GM12878 (cell line): Measurements from ENCODE around the gene PPP1R17. TPM values are rescaled to one million over a fixed set of nuclear protein-coding genes. Genes with fewer than 3 reads are reported as not detected.

Source experiments
- ATAC-seq: fragments of 200-7000 bp; cut with Tn5 transposase; 3 replicates; pipeline ENCODE4 v1.9.1; 2020; ENCODE audit warnings: mild to moderate bottlenecking, moderate library complexity
- BruUV-seq: library from RNA; stranded (reverse); fragments of 400-500 nt; replicated peaks from 2 replicates; lab custom pipeline; 2021; lab: Mats Ljungman, UMichigan
- CTCF ChIA-PET: fragments of 300-600 bp; sonication (Branson Sonifier 250); formaldehyde crosslinking; extraction: SDS; loops from one replicate; lab custom pipeline; 2021; ENCODE audit warnings: inconsistent platforms; lab: Yijun Ruan, JAX
- POLR2A ChIA-PET: fragments of 350-600 bp; formaldehyde crosslinking; extraction: SDS; loops from one replicate; lab custom pipeline; 2021; ENCODE audit warnings: inconsistent platforms; lab: Charles Lee
- RAD21 ChIA-PET: fragments of 300-600 bp; sonication (Branson Sonifier 250); formaldehyde crosslinking; loops from one replicate; lab custom pipeline; 2023; ENCODE audit warnings: antibody characterized with exemption; ENCODE audit not compliant: unreplicated experiment; lab: Charles Lee
- SMC1A ChIA-PET: fragments of 300-600 bp; sonication (Branson Sonifier 250); formaldehyde crosslinking; loops from one replicate; lab custom pipeline; 2023; ENCODE audit not compliant: unreplicated experiment, uncharacterized antibody; lab: Charles Lee
- DNase-seq: peaks from one replicate; pipeline ENCODE4 v3.0.0-alpha.2; 2011; ENCODE audit warnings: low read depth, low spot score
- FAIRE-seq: peaks from 3 replicates; lab custom pipeline; 2011; peaks lifted over from hg19 to GRCh38; lab: Jason Lieb, UNC
- H2AFZ ChIP-seq: 2 replicates; pipeline ENCODE4 v1.6.0; 2011; ENCODE audit warnings: low read depth, low read length, control low read depth; ENCODE audit not compliant: control insufficient read depth
- H3K27ac ChIP-seq: 2 replicates; pipeline ENCODE4 v1.5.1; 2011; ENCODE audit warnings: control low read depth; ENCODE audit not compliant: control insufficient read depth, insufficient read depth
- H3K27me3 ChIP-seq, 2 experiments: replicated peaks in 1 of 2; 2 replicates each; pipeline versions ENCODE4 v1.6.0 to v1.6.1; 2011; ENCODE audit warnings: low read length in 1 of 2; ENCODE audit not compliant: control insufficient read depth in 2 of 2, insufficient read depth in 2 of 2
- H3K36me3 ChIP-seq, 2 experiments: 2 replicates each; pipeline ENCODE4 v1.5.1; 2011; ENCODE audit warnings: low read length in 1 of 2; ENCODE audit not compliant: control insufficient read depth in 2 of 2, insufficient read depth in 2 of 2
- H3K4me1 ChIP-seq: 2 replicates; pipeline ENCODE4 v1.6.1; 2011; ENCODE audit warnings: mild to moderate bottlenecking, low read length, moderate library complexity, mixed read lengths; ENCODE audit not compliant: control insufficient read depth, insufficient read depth
- H3K4me2 ChIP-seq: 2 replicates; pipeline ENCODE4 v1.6.0; 2011; ENCODE audit warnings: control low read depth; ENCODE audit not compliant: control insufficient read depth, insufficient read depth
- H3K4me3 ChIP-seq: fragments of 200-600 bp; sonication (generic); 2 replicates; pipeline ENCODE4 v1.5.1; 2016
- H3K79me2 ChIP-seq: 2 replicates; pipeline ENCODE4 v1.6.0; 2011; ENCODE audit warnings: low read length; ENCODE audit not compliant: control insufficient read depth, insufficient read depth
- H3K9ac ChIP-seq: 2 replicates; pipeline ENCODE4 v1.8.0; 2011; ENCODE audit warnings: low read length, control low read depth, mixed read lengths; ENCODE audit not compliant: control insufficient read depth, insufficient read depth
- H3K9me3 ChIP-seq: replicated peaks from 3 replicates; pipeline ENCODE4 v1.5.1; 2011; ENCODE audit warnings: mild to moderate bottlenecking, low read length; ENCODE audit not compliant: control insufficient read depth, insufficient read depth
- H4K20me1 ChIP-seq: 2 replicates; pipeline ENCODE4 v1.6.0; 2011; ENCODE audit not compliant: control insufficient read depth, insufficient read depth
- ASH2L ChIP-seq: fragments of 300-600, 200-600 bp; sonication (generic); IDR thresholded peaks from 2 replicates; pipeline ENCODE4 v1.6.1; 2017; ENCODE audit warnings: low read depth, mild to moderate bottlenecking, borderline replicate concordance
- BCL3 ChIP-seq: IDR thresholded peaks from 2 replicates; pipeline ENCODE4 v1.6.1; 2011; ENCODE audit warnings: borderline replicate concordance, low read depth, mild to moderate bottlenecking, moderate library complexity, low read length; ENCODE audit not compliant: insufficient read depth, poor library complexity, severe bottlenecking
- BCLAF1 ChIP-seq: fragments of 450-650 bp; IDR thresholded peaks from 2 replicates; pipeline ENCODE4 v1.6.1; 2017; ENCODE audit warnings: antibody characterized with exemption, mild to moderate bottlenecking, moderate library complexity
- CEBPB ChIP-seq, 2 experiments: fragments of 150-350 bp in 1 of 2; IDR thresholded peaks; 2 replicates each; pipeline ENCODE4 v1.6.1; 2012 to 2014; ENCODE audit warnings: low read depth in 2 of 2, low read length in 2 of 2, borderline replicate concordance in 1 of 2, inconsistent platforms in 1 of 2
- CHD2 ChIP-seq: IDR thresholded peaks from 2 replicates; pipeline ENCODE4 v1.6.1; 2011; ENCODE audit warnings: low read depth, low read length, improper control_type of control experiment, borderline replicate concordance
- CREB1 ChIP-seq: IDR thresholded peaks from 2 replicates; pipeline ENCODE4 v1.6.1; 2012; ENCODE audit warnings: low read depth, mild to moderate bottlenecking, inconsistent platforms
- CTCF ChIP-seq, 3 experiments: IDR thresholded peaks in 2 of 3; conservative IDR thresholded peaks in 1 of 3; 2 replicates each; pipeline ENCODE4 v1.5.1; 2011; ENCODE audit warnings: low read depth in 3 of 3, low read length in 3 of 3, mild to moderate bottlenecking in 3 of 3, control low read depth in 2 of 3, moderate library complexity in 2 of 3, inconsistent platforms in 1 of 3, mixed read lengths in 1 of 3; ENCODE audit not compliant: control insufficient read depth in 2 of 3, insufficient read depth in 1 of 3; ENCODE audit errors: extremely low read depth in 1 of 3
- HDGF ChIP-seq: fragments of 450-650 bp; IDR thresholded peaks from 2 replicates; pipeline ENCODE4 v1.6.1; 2016; ENCODE audit warnings: antibody characterized with exemption
- KLF5 ChIP-seq: fragments of 450-650 bp; IDR thresholded peaks from 2 replicates; pipeline ENCODE4 v1.6.1; 2014; ENCODE audit warnings: mild to moderate bottlenecking; ENCODE audit not compliant: partially characterized antibody
- MEF2B ChIP-seq: fragments of 450-650 bp; IDR thresholded peaks from 2 replicates; pipeline ENCODE4 v1.6.1; 2018; ENCODE audit warnings: mild to moderate bottlenecking, moderate library complexity; ENCODE audit not compliant: partially characterized antibody, poor library complexity, severe bottlenecking
- MTA2 ChIP-seq: fragments of 450-650 bp; IDR thresholded peaks from 2 replicates; pipeline ENCODE4 v1.6.1; 2016; ENCODE audit warnings: low read depth, mild to moderate bottlenecking, moderate library complexity
- PAX8 ChIP-seq: fragments of 450-650 bp; IDR thresholded peaks from 2 replicates; pipeline ENCODE4 v1.6.1; 2017; ENCODE audit warnings: mild to moderate bottlenecking, moderate library complexity
- RCOR1 ChIP-seq: conservative IDR thresholded peaks from 2 replicates; pipeline ENCODE4 v1.6.1; 2012; ENCODE audit warnings: low read depth, low read length, improper control_type of control experiment
- SMAD1 ChIP-seq: fragments of 450-650 bp; IDR thresholded peaks from 2 replicates; pipeline ENCODE4 v1.6.1; 2018; ENCODE audit warnings: mild to moderate bottlenecking, low read depth; ENCODE audit not compliant: partially characterized antibody
- SREBF2 ChIP-seq: IDR thresholded peaks from 2 replicates; pipeline ENCODE4 v1.6.1; 2012; ENCODE audit warnings: mild to moderate bottlenecking, low read length
- TCF12 ChIP-seq: IDR thresholded peaks from 2 replicates; pipeline ENCODE4 v1.6.1; 2011; ENCODE audit warnings: low read depth, mild to moderate bottlenecking, low read length
- WGBS: methylation state at CpG from one replicate; pipeline ENCODE4 v1.1.6; 2016; ENCODE audit warnings: low lambda C conversion rate; ENCODE audit not compliant: insufficient replicate concordance, insufficient coverage; ENCODE audit errors: missing lambda C conversion rate; 5-methylcytosine and 5-hydroxymethylcytosine counted together
- in situ Hi-C: fragments of 300-500 bp; cut with MboI; formaldehyde crosslinking; loops from 9 replicates; pipeline ENCODE4 v1.14.3; 2018; ENCODE audit warnings: mixed read lengths
- intact Hi-C: fragments of 100-400 bp; cut with micrococcal nuclease; formaldehyde crosslinking; loops from one replicate; pipeline ENCODE4 v1.14.2; 2022; ENCODE audit not compliant: unreplicated experiment
- polyA plus RNA-seq, 11 experiments: library from polyadenylated mRNA; depleted of rRNA in 4 of 11; unstranded in 6 of 11; stranded (reverse) in 5 of 11; fragments of >200 nt; fragmentation: Nextera tagmentation in 4 of 11; fragmentation: Illumina TruSeq in 1 of 11; extraction: Ambion mirVana in 4 of 11; extraction: Trizol in 1 of 11; gene quantifications; 1 replicate in 1 of 11; 2 replicates in 10 of 11; pipeline versions ENCODE4 v1.2.1 to v1.2.3, GENCODE V29; 2011 to 2016; ENCODE audit warnings: inconsistent platforms in 2 of 11, missing spikeins in 2 of 11, low read depth in 1 of 11
- total RNA-seq, 4 experiments: library from RNA; depleted of rRNA in 3 of 4; stranded (reverse); fragments of >200 nt in 3 of 4; fragmentation: Illumina TruSeq in 1 of 4; extraction: Trizol in 1 of 4; gene quantifications; 2 replicates each; pipeline versions ENCODE4 v1.2.1 to v1.2.3, GENCODE V29; 2013 to 2021

Gene PPP1R17
- total and polyA plus RNA-seq, 10 of the 15 experiments (the other 5 are each of a cell fraction or from before 2014, with no cell fraction given) = 0.05 to 0.28 (median 0.19) TPM; not detected in 7

- no peak for TF ChIP-seq CEBPB (IDR thresholded peaks at IDR 0.05; ENCODE audit: borderline replicate concordance in 1 of 2, low read depth in 2 of 2, low read length in 2 of 2)
- no peak for TF ChIP-seq SMAD1
Measured at GRCh38 chr7:31669461-31669860, 17.6 kb upstream of the PPP1R17 start (continued).

GRCh38 chr7:31679574-31680305 lies 7.3 kb upstream of the PPP1R17 start:
- FAIRE-seq (no peak), ATAC-seq (no peak), DNase-seq (no peak)
- no peaks in the 10 kb centered on the region for H3K4me1 ChIP-seq
- H3K79me2 ChIP-seq = no peaks in the 10 kb centered on the region
- RAD21 ChIA-PET = interaction anchor here (0.6 kb wide), 1 partner anchor 669 kb away, joined by 4 read pairs; no protein-coding TSS in a partner anchor
- SMC1A ChIA-PET = interaction anchor here (0.9 to 1.3 kb wide), 3 partner anchors 10 to 27 kb away, joined by 3 read pairs; no protein-coding TSS in a partner anchor
- H3K36me3 ChIP-seq = no peaks in the 10 kb centered on the region
- H3K9ac ChIP-seq = no peak overlapping the region
- intact Hi-C loops = no loop called here
- no peak overlapping the region for H3K4me2 ChIP-seq
- H3K9me3 ChIP-seq = no peaks in the 10 kb centered on the region
- in situ Hi-C loops = no loop called here
- POLR2A ChIA-PET = interaction anchor here (1.2 kb wide), 1 partner anchor 11 kb away, joined by 4 read pairs; no protein-coding TSS in a partner anchor
- BruUV-seq = no TSS peak
- no peak overlapping the region for H2AFZ ChIP-seq
- H3K4me3 ChIP-seq = no peak overlapping the region
- CTCF ChIA-PET = interaction anchor here (0.8 to 1.6 kb wide), 2 partner anchors 9 to 382 kb away, joined by 3 to 4 read pairs; no protein-coding TSS in a partner anchor
- H4K20me1 ChIP-seq = no peaks in the 10 kb centered on the region
- H3K27ac ChIP-seq = no peak overlapping the region
- WGBS = 48% methylated on average over 12 of the region's 12 CpGs
- no peaks in the 10 kb centered on the region; a peak in 1 of 4 replicates for H3K27me3 ChIP-seq
- no peak for TF ChIP-seq RCOR1
- no peak for TF ChIP-seq MEF2B
- TF ChIP-seq CTCF (IDR thresholded peaks at IDR 0.05 in 2 of 3, conservative IDR thresholded peaks at IDR 0.05 in 1 of 3; ENCODE audit: control insufficient read depth in 2 of 3, extremely low read depth in 1 of 3, insufficient read depth in 1 of 3, low read depth in 3 of 3, low read length in 3 of 3) = no peak
- no peak for TF ChIP-seq MTA2
- TF ChIP-seq CREB1 = no peak
- TF ChIP-seq CHD2 = no peak
- no peak for TF ChIP-seq BCLAF1
- TF ChIP-seq SREBF2 = no peak
- no peak for TF ChIP-seq KLF5
- TF ChIP-seq TCF12 = no peak
- TF ChIP-seq PAX8 = no peak
- no peak for TF ChIP-seq HDGF
- TF ChIP-seq BCL3 = no peak
- TF ChIP-seq ASH2L = no peak
